NOMO-1 treated with DMSO at 0.1 percent for 48 hours (cell line): ENCODE results near the gene PDLIM4.

ENCODE experiments used
- DNase-seq: peaks from one replicate; lab custom pipeline; 2025; ENCODE audit not compliant: unreplicated experiment; lab: John Stamatoyannopoulos, UW

The PDLIM4 gene

GRCh38 chr5:132257131-132258101 is at the start of gene PDLIM4:
Gene PDLIM4, plus strand, starts transcription at chr5:132257696. Its CDS starts 39 bp downstream, at chr5:132257735.
- no peak for DNase-seq

GRCh38 chr5:132207778-132208177 is 49.7 kb upstream of the PDLIM4 start:
- DNase-seq: no peak

- no peak for DNase-seq
Measured at GRCh38 chr5:132209131-132209530, 48.4 kb upstream of the PDLIM4 start.

- DNase-seq: no peak
Measured at GRCh38 chr5:132209901-132210545, 47.5 kb upstream of the PDLIM4 start.

- DNase-seq: no peak
Measured at GRCh38 chr5:132210944-132211343, 46.6 kb upstream of the PDLIM4 start.

GRCh38 chr5:132211787-132212186 is 45.7 kb upstream of the PDLIM4 start:
- no peak for DNase-seq

GRCh38 chr5:132213666-132214065 is 43.8 kb upstream of the PDLIM4 start:
- no peak for DNase-seq

GRCh38 chr5:132214491-132214890 is 43.0 kb upstream of the PDLIM4 start:
- no peak for DNase-seq

GRCh38 chr5:132215329-132215728 is 42.2 kb upstream of the PDLIM4 start:
- no peak for DNase-seq

- no peak for DNase-seq
Measured at GRCh38 chr5:132218321-132218720, 39.2 kb upstream of the PDLIM4 start.

GRCh38 chr5:132219289-132219970 is 38.1 kb upstream of the PDLIM4 start:
- DNase-seq: no peak

- DNase-seq: no peak
Measured at GRCh38 chr5:132219981-132220380, 37.5 kb upstream of the PDLIM4 start.

GRCh38 chr5:132220491-132220890 is 37.0 kb upstream of the PDLIM4 start:
- DNase-seq: no peak

- no peak for DNase-seq
Measured at GRCh38 chr5:132221781-132222648, 35.5 kb upstream of the PDLIM4 start.

GRCh38 chr5:132222649-132223038 is 34.9 kb upstream of the PDLIM4 start:
- no peak for DNase-seq

- DNase-seq: no peak
Measured at GRCh38 chr5:132223861-132224260, 33.6 kb upstream of the PDLIM4 start.

- no peak for DNase-seq
Measured at GRCh38 chr5:132224716-132225115, 32.8 kb upstream of the PDLIM4 start.

- no peak for DNase-seq
Measured at GRCh38 chr5:132225165-132226032, 32.1 kb upstream of the PDLIM4 start.

- DNase-seq: no peak
Measured at GRCh38 chr5:132226516-132227234, 30.8 kb upstream of the PDLIM4 start.
